ENCODE results near the gene OR14K1.
"Not testable (repeated sequence)": the region's sequence is repeated elsewhere in the genome, so short reads cannot be mapped to it uniquely, and the experiment has no call there.

DNA sequence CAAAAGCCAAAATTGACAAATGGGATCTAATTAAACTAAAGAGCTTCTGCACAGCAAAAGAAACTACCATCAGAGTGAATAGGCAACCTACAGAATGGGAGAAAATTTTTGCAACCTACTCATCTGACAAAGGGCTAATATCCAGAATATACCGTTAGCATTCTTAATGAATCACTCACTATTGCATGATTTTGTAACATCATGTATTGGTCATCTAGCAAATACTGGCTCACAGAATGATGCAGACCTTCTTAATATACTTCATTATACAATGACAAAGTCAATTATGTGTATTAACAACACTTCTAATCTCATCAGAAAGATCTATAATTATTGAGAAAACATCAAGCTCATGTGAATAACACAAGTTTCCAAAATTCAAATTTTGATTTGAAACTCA is 15.9 kb downstream of the OR14K1 start:
- not testable (repeated sequence) for TF ChIP-seq ARNTL (CRISPR knock-in tag; IDR thresholded peaks at IDR 0.05; ENCODE audit: borderline replicate concordance, low read depth); ZFP3 (CRISPR knock-in tag; IDR thresholded peaks at IDR 0.05); ESRRG (CRISPR knock-in tag; IDR thresholded peaks at IDR 0.05)
- TF ChIP-seq, protein P1, sequence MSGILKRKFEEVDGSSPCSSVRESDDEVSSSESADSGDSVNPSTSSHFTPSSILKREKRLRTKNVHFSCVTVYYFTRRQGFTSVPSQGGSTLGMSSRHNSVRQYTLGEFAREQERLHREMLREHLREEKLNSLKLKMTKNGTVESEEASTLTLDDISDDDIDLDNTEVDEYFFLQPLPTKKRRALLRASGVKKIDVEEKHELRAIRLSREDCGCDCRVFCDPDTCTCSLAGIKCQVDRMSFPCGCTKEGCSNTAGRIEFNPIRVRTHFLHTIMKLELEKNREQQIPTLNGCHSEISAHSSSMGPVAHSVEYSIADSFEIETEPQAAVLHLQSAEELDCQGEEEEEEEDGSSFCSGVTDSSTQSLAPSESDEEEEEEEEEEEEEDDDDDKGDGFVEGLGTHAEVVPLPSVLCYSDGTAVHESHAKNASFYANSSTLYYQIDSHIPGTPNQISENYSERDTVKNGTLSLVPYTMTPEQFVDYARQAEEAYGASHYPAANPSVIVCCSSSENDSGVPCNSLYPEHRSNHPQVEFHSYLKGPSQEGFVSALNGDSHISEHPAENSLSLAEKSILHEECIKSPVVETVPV (CRISPR knock-in tag; IDR thresholded peaks at IDR 0.05), result not testable (repeated sequence)

Data from SK-N-SH treated with all-trans-retinoic acid at 6 μM for 48 hours (cell line).